Adrenal gland (tissue), 5 donors: Measurements from ENCODE around the gene CCDC63.

Source experiments
- POLR2A ChIP-seq, 2 donors: fragments of 450-650 bp; IDR thresholded peaks; one replicate each; pipeline ENCODE4 v1.6.1; 2017; ENCODE audit warnings: antibody characterized with exemption in 2 of 2, mild to moderate bottlenecking in 2 of 2, moderate library complexity in 1 of 2
- TF ChIP-seq, protein P1 (sequence below), 6 experiments: fragments of 450-650 bp in 4 of 6; fragments of 200-600 bp in 2 of 6; sonication (generic) in 1 of 6; IDR thresholded peaks; 1 replicate in 5 of 6; 2 replicates in 1 of 6; pipeline versions ENCODE4 v1.5.1 to v1.8.0; 2016 to 2021; ENCODE audit warnings: antibody characterized with exemption in 6 of 6, mild to moderate bottlenecking in 2 of 6, moderate library complexity in 1 of 6
- donor health status: DM: no; HTN: no; CAD: no.

DNA sequence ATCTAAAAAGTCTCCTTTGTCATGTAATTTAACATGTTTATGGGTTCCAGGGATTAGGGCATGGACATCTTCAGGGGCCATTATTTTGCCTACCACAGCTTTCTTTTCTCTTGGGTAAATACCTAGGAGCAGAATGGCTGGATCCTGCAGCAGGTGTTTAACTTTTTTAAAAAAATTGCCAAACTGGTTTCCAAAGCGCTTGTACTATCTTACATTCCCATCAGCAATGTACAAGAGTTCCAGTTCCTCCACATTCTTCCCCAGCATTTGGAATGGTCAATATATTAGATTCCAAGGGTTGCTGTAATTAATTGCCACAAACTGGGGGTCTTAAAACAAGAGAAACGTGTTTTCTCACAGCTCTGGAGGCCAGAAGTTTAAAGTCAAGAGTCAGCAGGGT, 101.3 kb downstream of the CCDC63 start:
- TF ChIP-seq, protein P1, sequence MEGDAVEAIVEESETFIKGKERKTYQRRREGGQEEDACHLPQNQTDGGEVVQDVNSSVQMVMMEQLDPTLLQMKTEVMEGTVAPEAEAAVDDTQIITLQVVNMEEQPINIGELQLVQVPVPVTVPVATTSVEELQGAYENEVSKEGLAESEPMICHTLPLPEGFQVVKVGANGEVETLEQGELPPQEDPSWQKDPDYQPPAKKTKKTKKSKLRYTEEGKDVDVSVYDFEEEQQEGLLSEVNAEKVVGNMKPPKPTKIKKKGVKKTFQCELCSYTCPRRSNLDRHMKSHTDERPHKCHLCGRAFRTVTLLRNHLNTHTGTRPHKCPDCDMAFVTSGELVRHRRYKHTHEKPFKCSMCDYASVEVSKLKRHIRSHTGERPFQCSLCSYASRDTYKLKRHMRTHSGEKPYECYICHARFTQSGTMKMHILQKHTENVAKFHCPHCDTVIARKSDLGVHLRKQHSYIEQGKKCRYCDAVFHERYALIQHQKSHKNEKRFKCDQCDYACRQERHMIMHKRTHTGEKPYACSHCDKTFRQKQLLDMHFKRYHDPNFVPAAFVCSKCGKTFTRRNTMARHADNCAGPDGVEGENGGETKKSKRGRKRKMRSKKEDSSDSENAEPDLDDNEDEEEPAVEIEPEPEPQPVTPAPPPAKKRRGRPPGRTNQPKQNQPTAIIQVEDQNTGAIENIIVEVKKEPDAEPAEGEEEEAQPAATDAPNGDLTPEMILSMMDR (IDR thresholded peaks at IDR 0.05), result no peak
- no peak for TF ChIP-seq POLR2A (IDR thresholded peaks at IDR 0.05)
